ENCODE measurements around the gene MTFMT. TPM values are rescaled to one million over a fixed set of nuclear protein-coding genes. Genes with fewer than 3 reads are reported as not detected.

MTFMT gene
- total RNA-seq, 1 experiment from 2014 or later = 30.4 TPM

GRCh38 chr15:65068403-65068788 lies 39.0 kb upstream of the MTFMT start:
- Histone ChIP-seq H3K9ac (ENCODE audit: low read length) (no peak overlapping the region), H2AFZ (ENCODE audit: low read depth, low read length, poor library complexity, severe bottlenecking) (no peak overlapping the region), H3K79me2 (ENCODE audit: insufficient read depth, low read length) (no peaks in the 10 kb centered on the region), H3K4me2 (ENCODE audit: low read length) (no peak overlapping the region), H3K27me3 (ENCODE audit: insufficient read depth, low read length) (no peaks in the 10 kb centered on the region), H3K27ac (ENCODE audit: low read depth, low read length) (no peak overlapping the region), H3K4me3 (replicated peaks in 1 of 2; ENCODE audit: low read depth in 1 of 2, low read length in 2 of 2) (no peak overlapping the region), H3K4me1 (ENCODE audit: control insufficient read depth in 1 of 2, insufficient read depth in 2 of 2, low read length in 2 of 2) (no peaks in the 10 kb centered on the region), H3K36me3 (ENCODE audit: control insufficient read depth in 1 of 2, insufficient read depth in 2 of 2, low read length in 2 of 2) (no peaks in the 10 kb centered on the region), H3K9me3 (ENCODE audit: control insufficient read depth in 1 of 2, insufficient read depth in 1 of 2, low read depth in 1 of 2, low read length in 2 of 2) (no peaks in the 10 kb centered on the region), H4K20me1 (ENCODE audit: insufficient read depth) (no peaks in the 10 kb centered on the region), H3K9me2 (ENCODE audit: insufficient read depth) (no peaks in the 10 kb centered on the region)
- DNase-seq (ENCODE audit: low read depth, low spot score) (no peak), ATAC-seq (no peak)
- intact Hi-C loops (cut with micrococcal nuclease) = no loop called here
- BruUV-seq (replicated peaks) = no TSS peak
- CTCF ChIA-PET = no interaction called here
- no peak for TF ChIP-seq RAD21 (IDR thresholded peaks at IDR 0.05; ENCODE audit: low read depth)
- no peak for TF ChIP-seq TCF7L2 (IDR thresholded peaks at IDR 0.05; ENCODE audit: borderline replicate concordance, extremely low read depth, insufficient read depth, insufficient read length)
- TF ChIP-seq, protein P1, sequence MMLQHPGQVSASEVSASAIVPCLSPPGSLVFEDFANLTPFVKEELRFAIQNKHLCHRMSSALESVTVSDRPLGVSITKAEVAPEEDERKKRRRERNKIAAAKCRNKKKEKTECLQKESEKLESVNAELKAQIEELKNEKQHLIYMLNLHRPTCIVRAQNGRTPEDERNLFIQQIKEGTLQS (IDR thresholded peaks at IDR 0.05) = no peak
- no peak for TF ChIP-seq POLR2AphosphoS5 (IDR thresholded peaks at IDR 0.05; ENCODE audit: low read depth, low read length)
- TF ChIP-seq, protein P2, sequence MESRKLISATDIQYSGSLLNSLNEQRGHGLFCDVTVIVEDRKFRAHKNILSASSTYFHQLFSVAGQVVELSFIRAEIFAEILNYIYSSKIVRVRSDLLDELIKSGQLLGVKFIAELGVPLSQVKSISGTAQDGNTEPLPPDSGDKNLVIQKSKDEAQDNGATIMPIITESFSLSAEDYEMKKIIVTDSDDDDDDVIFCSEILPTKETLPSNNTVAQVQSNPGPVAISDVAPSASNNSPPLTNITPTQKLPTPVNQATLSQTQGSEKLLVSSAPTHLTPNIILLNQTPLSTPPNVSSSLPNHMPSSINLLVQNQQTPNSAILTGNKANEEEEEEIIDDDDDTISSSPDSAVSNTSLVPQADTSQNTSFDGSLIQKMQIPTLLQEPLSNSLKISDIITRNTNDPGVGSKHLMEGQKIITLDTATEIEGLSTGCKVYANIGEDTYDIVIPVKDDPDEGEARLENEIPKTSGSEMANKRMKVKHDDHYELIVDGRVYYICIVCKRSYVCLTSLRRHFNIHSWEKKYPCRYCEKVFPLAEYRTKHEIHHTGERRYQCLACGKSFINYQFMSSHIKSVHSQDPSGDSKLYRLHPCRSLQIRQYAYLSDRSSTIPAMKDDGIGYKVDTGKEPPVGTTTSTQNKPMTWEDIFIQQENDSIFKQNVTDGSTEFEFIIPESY (IDR thresholded peaks at IDR 0.05; ENCODE audit: extremely low read depth, insufficient replicate concordance, low read length) = no peak
- TF ChIP-seq FOSL1 (IDR thresholded peaks at IDR 0.05; ENCODE audit: low read depth) = no peak
- TF ChIP-seq JUND (IDR thresholded peaks at IDR 0.05) = no peak
- no peak for TF ChIP-seq SIN3A (IDR thresholded peaks at IDR 0.05; ENCODE audit: low read depth)
- TF ChIP-seq, protein P3, sequence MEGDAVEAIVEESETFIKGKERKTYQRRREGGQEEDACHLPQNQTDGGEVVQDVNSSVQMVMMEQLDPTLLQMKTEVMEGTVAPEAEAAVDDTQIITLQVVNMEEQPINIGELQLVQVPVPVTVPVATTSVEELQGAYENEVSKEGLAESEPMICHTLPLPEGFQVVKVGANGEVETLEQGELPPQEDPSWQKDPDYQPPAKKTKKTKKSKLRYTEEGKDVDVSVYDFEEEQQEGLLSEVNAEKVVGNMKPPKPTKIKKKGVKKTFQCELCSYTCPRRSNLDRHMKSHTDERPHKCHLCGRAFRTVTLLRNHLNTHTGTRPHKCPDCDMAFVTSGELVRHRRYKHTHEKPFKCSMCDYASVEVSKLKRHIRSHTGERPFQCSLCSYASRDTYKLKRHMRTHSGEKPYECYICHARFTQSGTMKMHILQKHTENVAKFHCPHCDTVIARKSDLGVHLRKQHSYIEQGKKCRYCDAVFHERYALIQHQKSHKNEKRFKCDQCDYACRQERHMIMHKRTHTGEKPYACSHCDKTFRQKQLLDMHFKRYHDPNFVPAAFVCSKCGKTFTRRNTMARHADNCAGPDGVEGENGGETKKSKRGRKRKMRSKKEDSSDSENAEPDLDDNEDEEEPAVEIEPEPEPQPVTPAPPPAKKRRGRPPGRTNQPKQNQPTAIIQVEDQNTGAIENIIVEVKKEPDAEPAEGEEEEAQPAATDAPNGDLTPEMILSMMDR (IDR thresholded peaks at IDR 0.05 in 2 of 3, conservative IDR thresholded peaks at IDR 0.05 in 1 of 3; ENCODE audit: borderline replicate concordance in 1 of 3, insufficient read depth in 1 of 3, low read depth in 2 of 3, low read length in 2 of 3) = no peak
- TF ChIP-seq EZH2 (IDR thresholded peaks at IDR 0.05) = no peak
- POLR2A ChIA-PET = no interaction called here
- RAD21 ChIA-PET (ENCODE audit: low non-redundant PET in 1 of 2, low total read pairs in 2 of 2, uncharacterized antibody in 2 of 2, unreplicated experiment in 2 of 2) = no interaction called here

Measured in HCT116 (cell line).